HCT116 (cell line): ENCODE data around the gene ANKRD37.

Experiments used
- CEBPB ChIP-seq: IDR thresholded peaks from 2 replicates; pipeline ENCODE4 v1.6.1; 2012; ENCODE audit warnings: low read depth
- POLR2A ChIP-seq: IDR thresholded peaks from 2 replicates; pipeline ENCODE4 v1.7.0; 2011; ENCODE audit warnings: borderline replicate concordance; ENCODE audit not compliant: insufficient read depth, insufficient read length; ENCODE audit errors: extremely low read depth
- TF ChIP-seq, protein P1 (sequence below), 3 experiments: fragments of 200-600 bp in 1 of 3; sonication (generic) in 1 of 3; IDR thresholded peaks in 2 of 3; conservative IDR thresholded peaks in 1 of 3; 2 replicates each; pipeline ENCODE4 v1.5.1; 2012 to 2017; ENCODE audit warnings: low read depth in 2 of 3, low read length in 2 of 3, antibody characterized with exemption in 1 of 3, borderline replicate concordance in 1 of 3, control low read depth in 1 of 3, mild to moderate bottlenecking in 1 of 3, mixed read lengths in 1 of 3, mixed run types in 1 of 3, moderate library complexity in 1 of 3; ENCODE audit not compliant: insufficient read depth in 1 of 3

DNA sequence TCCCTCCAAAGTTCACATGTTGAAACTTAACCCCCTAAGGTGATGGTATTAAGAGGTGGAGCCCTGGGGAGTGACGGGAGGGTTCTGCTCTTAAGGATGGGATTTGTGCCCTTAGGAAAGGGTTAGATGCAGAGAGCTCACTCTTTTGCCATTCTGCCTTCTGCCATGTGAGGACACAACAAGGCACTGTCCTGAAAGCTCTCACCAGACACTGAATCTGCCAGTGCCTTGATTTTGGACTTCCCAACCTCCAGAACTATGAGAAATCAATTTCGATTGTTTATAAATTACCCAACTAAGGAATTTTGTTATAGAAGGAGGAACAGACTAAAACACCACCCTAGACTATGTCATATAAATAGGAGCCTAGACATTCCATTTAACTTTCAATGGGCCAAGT lies 12.6 kb upstream of the ANKRD37 start:
- TF ChIP-seq, protein P1, sequence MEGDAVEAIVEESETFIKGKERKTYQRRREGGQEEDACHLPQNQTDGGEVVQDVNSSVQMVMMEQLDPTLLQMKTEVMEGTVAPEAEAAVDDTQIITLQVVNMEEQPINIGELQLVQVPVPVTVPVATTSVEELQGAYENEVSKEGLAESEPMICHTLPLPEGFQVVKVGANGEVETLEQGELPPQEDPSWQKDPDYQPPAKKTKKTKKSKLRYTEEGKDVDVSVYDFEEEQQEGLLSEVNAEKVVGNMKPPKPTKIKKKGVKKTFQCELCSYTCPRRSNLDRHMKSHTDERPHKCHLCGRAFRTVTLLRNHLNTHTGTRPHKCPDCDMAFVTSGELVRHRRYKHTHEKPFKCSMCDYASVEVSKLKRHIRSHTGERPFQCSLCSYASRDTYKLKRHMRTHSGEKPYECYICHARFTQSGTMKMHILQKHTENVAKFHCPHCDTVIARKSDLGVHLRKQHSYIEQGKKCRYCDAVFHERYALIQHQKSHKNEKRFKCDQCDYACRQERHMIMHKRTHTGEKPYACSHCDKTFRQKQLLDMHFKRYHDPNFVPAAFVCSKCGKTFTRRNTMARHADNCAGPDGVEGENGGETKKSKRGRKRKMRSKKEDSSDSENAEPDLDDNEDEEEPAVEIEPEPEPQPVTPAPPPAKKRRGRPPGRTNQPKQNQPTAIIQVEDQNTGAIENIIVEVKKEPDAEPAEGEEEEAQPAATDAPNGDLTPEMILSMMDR (IDR thresholded peaks at IDR 0.05 in 2 of 3, conservative IDR thresholded peaks at IDR 0.05 in 1 of 3; ENCODE audit: borderline replicate concordance in 1 of 3, insufficient read depth in 1 of 3, low read depth in 2 of 3, low read length in 2 of 3): no peak
- TF ChIP-seq POLR2A (no peak), CEBPB (no peak)
